ENCODE results near the gene LARP4B. TPM values are rescaled to one million over a fixed set of nuclear protein-coding genes. Genes with fewer than 3 reads are reported as not detected.

Gene LARP4B
- total and polyA plus RNA-seq, 2 of the 13 experiments (the other 11 are each of a cell fraction or from before 2014, with no cell fraction given): 19.5 to 30.2 TPM

GRCh38 chr10:761376-761775, 170.1 kb downstream of the LARP4B start:
- CTCF ChIA-PET (ENCODE audit: low intra/inter-chr PET ratio, low total read pairs): no interaction called here
- intact Hi-C loops (cut with micrococcal nuclease; ENCODE audit: unreplicated experiment) (no loop called here), in situ Hi-C loops (cut with HindIII; ENCODE audit: extremely low pct_ligation_motif_present, low pct_unique_long_range_greater_than_20kb) (no loop called here)
- Histone ChIP-seq H3K9me3 (ENCODE audit: low read length) (no peaks in the 10 kb centered on the region; the same call in 1 of the 2 replicates), H3K27ac (ENCODE audit: extremely low read length, insufficient read depth, low read length) (no peak overlapping the region), H3K79me2 (ENCODE audit: insufficient read depth, low read length) (no peaks in the 10 kb centered on the region), H3K36me3 (replicated peaks in 1 of 2; ENCODE audit: control insufficient read depth in 1 of 2, insufficient read depth in 2 of 2, low read length in 2 of 2) (no peaks in the 10 kb centered on the region), H3K9ac (ENCODE audit: insufficient read depth, low read depth, low read length) (no peak overlapping the region), H4K20me1 (ENCODE audit: insufficient read depth, low read length) (no peaks in the 10 kb centered on the region), H3K27me3 (ENCODE audit: control insufficient read depth in 1 of 2, insufficient read depth in 2 of 2, low read length in 2 of 2) (peaks cover 2 to 9% of the 10 kb centered on the region in 2 experiments; a peak in 3 of 5 replicates), H2AFZ (ENCODE audit: low read length) (no peak overlapping the region), H3K4me2 (ENCODE audit: low read depth, low read length) (no peak overlapping the region), H3K4me3 (replicated peaks in 1 of 3; ENCODE audit: insufficient read depth in 1 of 3, low read depth in 2 of 3, low read length in 3 of 3) (no peak overlapping the region), H3K4me1 (ENCODE audit: insufficient read depth, low read length) (no peaks in the 10 kb centered on the region)
- DNase-seq (ENCODE audit: low spot score) (no peak), ATAC-seq (no peak), FAIRE-seq (no peak)
- POLR2A ChIA-PET: no interaction called here
- no TSS peak for BruUV-seq (replicated peaks)
- TF ChIP-seq ZBTB2 (CRISPR knock-in tag; IDR thresholded peaks at IDR 0.05; ENCODE audit: low read depth): no peak
- no peak for TF ChIP-seq ZNF724P (CRISPR knock-in tag; IDR thresholded peaks at IDR 0.05; ENCODE audit: borderline replicate concordance)
- TF ChIP-seq TAF1 (CRISPR knock-in tag; IDR thresholded peaks at IDR 0.05): no peak
- no peak for TF ChIP-seq KLF15 (CRISPR knock-in tag; IDR thresholded peaks at IDR 0.05; ENCODE audit: borderline replicate concordance)
- TF ChIP-seq ZNF556 (CRISPR knock-in tag; IDR thresholded peaks at IDR 0.05; ENCODE audit: borderline replicate concordance): no peak
- TF ChIP-seq NR2F1 (CRISPR knock-in tag; IDR thresholded peaks at IDR 0.05): no peak
- TF ChIP-seq ZMAT3 (CRISPR knock-in tag; conservative IDR thresholded peaks at IDR 0.05): no peak
- no peak for TF ChIP-seq THAP7 (CRISPR knock-in tag; IDR thresholded peaks at IDR 0.05)
- no peak for TF ChIP-seq SNRNP70 (IDR thresholded peaks at IDR 0.05; ENCODE audit: low read depth, low read length)
